HG02798 (cell line): Measurements from ENCODE around the gene HSD17B4.
"Not testable (repeated sequence)": the region's sequence is repeated elsewhere in the genome, so short reads cannot be mapped to it uniquely, and the experiment has no call there.

Source experiments
- ATAC-seq: cut with Tn5 transposase; IDR thresholded peaks from one replicate; pipeline ENCODE4 v1.9.1; 2021; ENCODE audit warnings: mild to moderate bottlenecking; ENCODE audit not compliant: unreplicated experiment, poor library complexity

Gene HSD17B4, protein sequence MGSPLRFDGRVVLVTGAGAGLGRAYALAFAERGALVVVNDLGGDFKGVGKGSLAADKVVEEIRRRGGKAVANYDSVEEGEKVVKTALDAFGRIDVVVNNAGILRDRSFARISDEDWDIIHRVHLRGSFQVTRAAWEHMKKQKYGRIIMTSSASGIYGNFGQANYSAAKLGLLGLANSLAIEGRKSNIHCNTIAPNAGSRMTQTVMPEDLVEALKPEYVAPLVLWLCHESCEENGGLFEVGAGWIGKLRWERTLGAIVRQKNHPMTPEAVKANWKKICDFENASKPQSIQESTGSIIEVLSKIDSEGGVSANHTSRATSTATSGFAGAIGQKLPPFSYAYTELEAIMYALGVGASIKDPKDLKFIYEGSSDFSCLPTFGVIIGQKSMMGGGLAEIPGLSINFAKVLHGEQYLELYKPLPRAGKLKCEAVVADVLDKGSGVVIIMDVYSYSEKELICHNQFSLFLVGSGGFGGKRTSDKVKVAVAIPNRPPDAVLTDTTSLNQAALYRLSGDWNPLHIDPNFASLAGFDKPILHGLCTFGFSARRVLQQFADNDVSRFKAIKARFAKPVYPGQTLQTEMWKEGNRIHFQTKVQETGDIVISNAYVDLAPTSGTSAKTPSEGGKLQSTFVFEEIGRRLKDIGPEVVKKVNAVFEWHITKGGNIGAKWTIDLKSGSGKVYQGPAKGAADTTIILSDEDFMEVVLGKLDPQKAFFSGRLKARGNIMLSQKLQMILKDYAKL

GRCh38 chr5:119452373-119453039 is at the start of gene HSD17B4:
Gene HSD17B4 (plus strand): TSS chr5:119452497. CDS start chr5:119452576, 79 bp downstream.
- ATAC-seq: peak; percentile 98

DNA sequence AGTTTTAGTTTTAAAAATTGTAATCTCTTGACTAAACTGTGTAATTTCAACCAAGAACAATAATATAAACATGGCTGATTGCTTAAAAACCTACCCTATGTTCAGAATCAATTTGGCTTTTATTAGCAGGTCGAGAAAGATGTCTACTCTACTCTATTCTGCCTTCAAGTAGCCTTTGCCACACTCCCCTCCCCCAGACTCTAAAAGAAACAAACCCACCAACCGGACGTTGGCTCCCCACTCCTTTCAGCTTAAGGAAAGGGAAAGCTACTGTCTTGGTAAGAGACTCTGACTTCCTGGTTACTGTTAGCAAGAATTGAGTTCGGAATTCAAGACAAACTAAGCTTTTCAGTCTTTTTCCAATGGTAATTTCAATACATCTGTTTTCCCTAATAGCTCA is 49.7 kb upstream of the HSD17B4 start:
- ATAC-seq: no peak

DNA sequence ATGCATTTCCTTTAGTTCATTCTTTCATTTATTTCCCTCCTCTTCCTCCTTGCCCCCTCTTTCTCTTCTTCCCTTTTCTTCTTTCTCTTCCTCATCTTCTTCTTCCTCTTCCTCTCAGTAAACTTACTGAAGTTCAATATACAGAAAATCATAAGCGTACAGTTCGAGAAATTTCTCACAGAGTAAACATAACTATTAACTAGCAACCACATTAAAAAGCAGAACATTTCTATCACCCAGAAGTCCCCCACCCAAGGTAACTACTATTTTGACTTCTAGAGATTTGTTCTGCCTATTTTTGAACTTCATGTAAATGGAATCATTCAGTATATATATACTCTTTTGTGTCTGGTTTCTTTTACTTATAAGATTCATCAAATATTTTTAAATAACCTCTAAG is 48.3 kb upstream of the HSD17B4 start:
- no peak for ATAC-seq

GRCh38 chr5:119405419-119405818 is 46.9 kb upstream of the HSD17B4 start:
- ATAC-seq: peak; percentile 59

DNA sequence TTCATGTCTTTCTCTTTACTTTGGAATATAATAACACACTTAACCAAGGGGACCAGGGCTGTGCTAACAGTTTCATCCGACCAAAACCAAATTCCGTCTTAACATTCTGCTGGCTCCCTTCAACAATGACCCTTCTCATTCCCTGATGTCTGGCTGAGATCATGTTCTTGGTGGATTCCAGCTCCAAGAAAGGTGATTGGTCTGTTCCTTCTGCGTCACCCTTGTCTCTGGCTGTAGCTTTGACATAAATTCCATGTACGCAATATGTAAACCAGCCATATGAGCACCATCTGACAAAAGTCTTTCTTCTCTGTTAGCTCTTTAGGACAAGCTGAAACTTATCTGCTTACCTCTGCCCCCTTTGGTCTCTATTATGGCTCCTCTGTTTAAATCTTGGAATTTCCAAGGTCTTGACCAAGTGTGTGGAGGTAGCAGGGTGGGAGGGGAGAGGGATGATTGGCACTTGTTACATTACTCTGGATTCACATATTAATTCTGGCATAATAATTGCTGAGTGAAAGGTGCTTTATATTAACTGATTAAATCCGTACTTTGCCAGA is 45.7 kb upstream of the HSD17B4 start:
- no peak for ATAC-seq

DNA sequence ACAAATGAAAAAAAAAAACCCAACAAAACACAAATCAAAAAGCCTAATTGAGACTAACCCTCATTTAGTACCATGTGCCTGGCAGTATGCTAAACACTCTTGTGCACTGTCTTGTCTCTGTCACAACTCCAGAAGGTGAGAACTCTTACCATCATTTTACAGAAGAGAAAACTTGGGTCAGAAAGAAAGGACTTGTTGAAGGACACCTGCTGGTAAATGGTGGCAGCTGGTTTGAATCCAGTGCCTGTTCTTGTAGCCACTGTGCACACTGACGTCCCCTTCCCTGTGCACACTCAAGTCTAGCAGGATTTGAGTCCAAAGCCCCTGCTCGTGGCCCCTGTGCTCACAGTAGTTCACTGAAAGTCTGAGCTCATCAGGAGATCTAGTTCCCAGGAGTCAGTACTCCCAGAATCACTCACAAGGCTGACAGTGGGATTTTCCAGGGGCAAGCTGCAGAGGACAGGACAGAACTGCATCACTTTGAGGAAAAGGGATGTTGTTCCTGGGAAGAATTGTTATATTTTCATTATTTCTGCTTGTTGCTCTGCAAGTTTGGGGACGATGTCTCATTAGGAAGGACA is 43.0 kb upstream of the HSD17B4 start:
- peak; percentile 41 for ATAC-seq

DNA sequence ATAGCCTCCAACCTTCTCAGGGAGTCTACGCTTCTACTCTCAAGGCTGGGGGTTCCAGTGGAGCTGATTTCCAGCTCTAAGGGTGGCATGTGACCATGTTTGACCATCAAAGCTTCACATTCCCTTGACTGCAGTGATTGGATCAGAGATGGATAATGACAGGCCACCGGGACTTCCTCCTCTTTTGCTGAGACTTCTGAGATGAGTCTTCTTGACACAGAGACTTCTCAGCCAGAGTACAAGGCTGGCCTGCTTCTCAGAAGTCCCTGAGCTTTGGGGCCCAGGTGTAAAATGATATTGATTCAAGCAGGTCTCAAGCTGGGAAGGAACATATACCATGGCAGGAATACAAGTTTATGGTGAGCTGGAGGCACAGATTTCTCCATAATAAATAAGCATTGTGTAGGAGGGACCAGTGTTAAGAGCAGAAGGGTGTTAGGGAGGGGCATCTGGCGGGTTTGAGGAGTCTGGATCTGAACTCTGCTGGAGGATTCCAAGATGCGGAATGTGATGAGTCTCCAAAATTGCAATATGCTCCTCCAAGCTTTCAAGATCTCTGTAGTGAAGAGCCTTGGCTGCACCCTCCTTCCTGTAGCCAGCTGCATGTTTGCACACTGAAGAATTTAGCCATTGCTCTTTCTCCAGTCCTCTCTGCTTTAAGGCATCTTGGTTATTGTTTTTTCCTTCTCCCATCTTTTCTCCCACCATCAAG is 41.7 kb upstream of the HSD17B4 start:
- peak; percentile 34 for ATAC-seq

DNA sequence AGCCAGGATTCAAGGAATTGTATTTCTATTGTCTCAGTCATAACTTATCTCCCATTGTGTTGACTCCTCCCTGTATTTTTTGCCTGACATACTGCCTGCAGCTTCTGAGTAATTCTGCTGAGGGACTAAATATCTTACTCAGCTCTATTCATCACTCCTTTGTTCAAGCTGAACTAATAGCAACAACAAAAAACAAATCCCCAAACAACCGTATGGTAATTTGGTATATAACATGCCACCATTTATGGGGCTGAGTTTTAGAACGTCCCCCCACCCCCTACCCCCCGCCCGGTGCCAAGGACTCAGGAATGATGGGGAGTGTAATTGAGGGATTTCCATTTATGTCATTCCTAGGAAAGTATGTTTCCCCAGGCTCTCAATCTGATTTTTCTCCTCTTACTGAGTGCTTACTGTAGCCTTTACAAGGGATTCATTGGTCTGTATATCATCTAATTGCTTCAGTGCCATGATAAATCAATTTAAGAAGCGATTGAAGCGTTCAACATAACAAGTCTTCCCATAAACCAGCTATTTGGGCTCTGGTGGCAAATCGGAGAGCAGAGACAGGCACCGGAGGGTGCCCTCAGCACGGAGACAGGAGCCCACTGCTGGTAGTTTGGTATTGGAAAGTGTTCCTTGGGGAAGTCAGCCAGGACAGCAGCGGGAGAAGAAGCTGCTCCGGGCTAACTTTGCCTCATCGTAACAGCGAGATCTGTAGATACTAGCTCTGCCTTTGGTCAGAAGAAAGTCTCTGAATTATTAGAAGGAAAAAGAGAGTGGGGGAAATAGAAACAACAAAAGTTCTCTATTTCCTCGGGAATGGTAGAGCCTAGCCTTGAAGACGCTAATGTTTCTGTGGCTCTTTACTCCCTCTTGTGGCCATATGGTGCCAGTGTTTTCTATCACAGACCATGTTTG is 40.7 kb upstream of the HSD17B4 start:
- ATAC-seq: peak; percentile 75

GRCh38 chr5:119412279-119413227 is 39.7 kb upstream of the HSD17B4 start:
- no peak for ATAC-seq

- not testable (repeated sequence) for ATAC-seq
Observed at GRCh38 chr5:119414124-119414734, 38.1 kb upstream of the HSD17B4 start.

DNA sequence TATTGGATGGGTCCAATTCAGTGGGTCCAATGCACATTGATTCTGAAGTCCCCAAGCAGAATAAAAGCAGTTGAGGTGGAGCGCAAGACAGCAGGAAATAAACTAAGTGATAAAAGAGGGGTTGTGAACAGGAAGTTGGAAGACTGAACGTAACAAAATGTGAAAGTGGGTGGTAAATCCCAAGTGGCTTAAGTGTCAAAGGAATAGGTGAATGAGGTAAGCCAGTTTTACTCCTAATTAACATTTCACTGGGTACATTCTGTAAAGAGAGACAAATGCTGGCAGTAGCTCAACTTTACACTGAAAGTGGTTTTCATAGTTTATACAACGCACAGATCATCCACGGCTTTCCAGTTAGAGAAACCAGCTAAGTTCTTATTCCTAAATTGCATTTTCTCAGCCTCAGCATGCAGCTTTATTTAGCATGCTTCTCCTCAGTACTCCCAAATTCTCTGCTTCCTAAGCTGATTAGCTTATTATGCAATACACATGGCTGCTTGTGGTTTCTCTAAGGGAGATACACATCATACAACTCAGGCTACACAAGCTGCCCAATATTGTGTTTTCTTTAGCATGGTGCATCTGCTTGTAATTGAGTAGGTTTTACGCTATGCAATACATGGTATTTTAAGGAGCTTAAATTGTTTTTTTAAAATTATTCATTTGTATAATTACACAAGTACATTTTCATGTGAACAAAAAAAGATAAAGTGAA is 34.2 kb upstream of the HSD17B4 start:
- peak; percentile 19 for ATAC-seq

GRCh38 chr5:119418606-119419100 is 33.6 kb upstream of the HSD17B4 start:
- peak; percentile 64 for ATAC-seq

DNA sequence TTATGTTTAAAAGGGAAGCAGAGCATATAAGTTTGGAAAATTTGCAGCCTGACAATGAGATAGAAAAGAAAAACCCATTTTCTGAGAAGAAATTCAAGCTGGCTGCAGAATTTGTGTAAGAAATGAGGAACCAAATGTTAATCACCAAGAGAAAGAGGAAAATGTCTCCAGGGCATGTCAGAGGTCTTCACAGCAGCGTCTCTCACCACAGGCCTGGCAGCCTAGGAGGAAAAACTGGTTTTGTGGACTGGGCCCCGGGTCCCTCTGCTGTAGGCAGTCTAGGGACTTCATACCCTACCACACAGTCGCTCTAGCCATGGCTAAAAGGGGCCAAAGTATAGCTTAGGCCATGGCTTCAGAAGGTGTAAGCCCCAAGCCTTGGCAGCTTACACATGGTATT is 32.1 kb upstream of the HSD17B4 start:
- no peak for ATAC-seq

GRCh38 chr5:119426057-119426456 is 26.2 kb upstream of the HSD17B4 start:
- ATAC-seq: no peak

- no peak for ATAC-seq
Observed at GRCh38 chr5:119427060-119427459, 25.2 kb upstream of the HSD17B4 start.

DNA sequence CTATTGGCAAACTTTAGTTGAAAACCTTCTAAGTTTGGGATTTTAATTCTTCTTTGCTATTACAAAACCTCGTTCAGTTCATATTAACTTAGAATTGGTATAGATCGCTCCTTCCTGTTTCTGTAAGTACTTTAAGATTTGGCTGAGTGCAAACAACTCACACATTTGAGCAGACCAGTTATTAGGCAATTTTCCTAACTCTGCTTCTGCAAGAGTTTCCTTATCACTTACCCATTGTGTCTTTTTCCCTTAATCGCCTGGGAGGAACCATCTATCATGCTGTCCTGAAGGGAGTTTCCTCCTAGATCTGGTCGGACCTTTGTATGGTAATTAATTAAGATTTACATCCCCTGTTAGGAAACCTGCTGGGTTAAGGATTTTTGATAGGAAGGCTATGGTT is 24.7 kb upstream of the HSD17B4 start:
- ATAC-seq: not testable (repeated sequence)
